DMS114 treated with DMSO at 0.1 percent for 48 hours (cell line): Measurements from ENCODE around the gene SCNN1G.
"Not testable (repeated sequence)": the region's sequence is repeated elsewhere in the genome, so short reads cannot be mapped to it uniquely, and the experiment has no call there.

ENCODE experiments used
- DNase-seq: peaks from one replicate; lab custom pipeline; 2025; ENCODE audit not compliant: unreplicated experiment; lab: John Stamatoyannopoulos, UW

Gene SCNN1G, protein sequence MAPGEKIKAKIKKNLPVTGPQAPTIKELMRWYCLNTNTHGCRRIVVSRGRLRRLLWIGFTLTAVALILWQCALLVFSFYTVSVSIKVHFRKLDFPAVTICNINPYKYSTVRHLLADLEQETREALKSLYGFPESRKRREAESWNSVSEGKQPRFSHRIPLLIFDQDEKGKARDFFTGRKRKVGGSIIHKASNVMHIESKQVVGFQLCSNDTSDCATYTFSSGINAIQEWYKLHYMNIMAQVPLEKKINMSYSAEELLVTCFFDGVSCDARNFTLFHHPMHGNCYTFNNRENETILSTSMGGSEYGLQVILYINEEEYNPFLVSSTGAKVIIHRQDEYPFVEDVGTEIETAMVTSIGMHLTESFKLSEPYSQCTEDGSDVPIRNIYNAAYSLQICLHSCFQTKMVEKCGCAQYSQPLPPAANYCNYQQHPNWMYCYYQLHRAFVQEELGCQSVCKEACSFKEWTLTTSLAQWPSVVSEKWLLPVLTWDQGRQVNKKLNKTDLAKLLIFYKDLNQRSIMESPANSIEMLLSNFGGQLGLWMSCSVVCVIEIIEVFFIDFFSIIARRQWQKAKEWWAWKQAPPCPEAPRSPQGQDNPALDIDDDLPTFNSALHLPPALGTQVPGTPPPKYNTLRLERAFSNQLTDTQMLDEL

DNA sequence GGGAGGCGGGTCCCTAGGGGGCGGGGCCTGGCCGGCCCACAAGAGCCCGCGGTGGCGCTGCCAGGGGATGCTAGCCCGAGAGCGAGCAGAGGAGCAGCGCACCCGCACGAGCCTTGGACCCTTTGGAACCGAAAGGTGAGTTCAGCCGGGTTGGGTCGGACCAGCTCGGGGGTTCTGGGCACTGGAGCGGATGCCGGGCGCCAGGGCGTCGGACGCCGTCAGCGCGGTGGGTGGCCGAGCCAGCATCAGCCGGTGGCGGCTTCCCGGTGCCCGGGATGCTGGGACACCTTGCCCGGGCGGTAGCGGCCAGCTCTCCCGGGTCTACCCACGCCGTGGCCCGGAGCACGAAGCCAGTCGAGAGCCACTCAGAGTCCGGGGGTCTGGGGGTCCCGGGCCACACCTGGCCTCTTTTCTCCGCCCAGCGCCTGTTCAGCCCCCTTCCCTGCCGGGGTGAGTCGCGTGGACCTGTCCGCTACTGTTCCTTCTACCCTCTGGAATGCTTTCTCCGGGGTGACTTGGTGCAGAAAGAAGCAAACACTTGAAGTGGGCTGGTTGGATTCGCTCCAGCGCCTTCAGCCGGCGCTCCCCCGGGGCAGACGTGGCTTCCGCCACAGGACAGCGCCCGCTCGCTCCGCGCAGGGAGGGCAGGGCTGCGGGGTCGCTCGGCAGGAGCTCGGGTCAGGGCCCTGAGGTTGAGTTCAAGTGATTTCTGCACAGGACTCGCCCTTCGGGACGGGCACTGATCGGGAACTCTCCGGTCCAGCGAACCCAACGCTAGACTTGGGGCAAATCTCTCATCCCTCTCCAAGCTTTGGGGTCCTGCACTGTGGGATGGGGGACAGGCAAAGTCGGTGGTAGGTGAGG lies at the start of gene SCNN1G:
SCNN1G (plus strand) TSS at position 67 of the 864 bp plus-strand sequence. CDS start 3,527 bp downstream, outside the sequence.
- DNase-seq: no peak

DNA sequence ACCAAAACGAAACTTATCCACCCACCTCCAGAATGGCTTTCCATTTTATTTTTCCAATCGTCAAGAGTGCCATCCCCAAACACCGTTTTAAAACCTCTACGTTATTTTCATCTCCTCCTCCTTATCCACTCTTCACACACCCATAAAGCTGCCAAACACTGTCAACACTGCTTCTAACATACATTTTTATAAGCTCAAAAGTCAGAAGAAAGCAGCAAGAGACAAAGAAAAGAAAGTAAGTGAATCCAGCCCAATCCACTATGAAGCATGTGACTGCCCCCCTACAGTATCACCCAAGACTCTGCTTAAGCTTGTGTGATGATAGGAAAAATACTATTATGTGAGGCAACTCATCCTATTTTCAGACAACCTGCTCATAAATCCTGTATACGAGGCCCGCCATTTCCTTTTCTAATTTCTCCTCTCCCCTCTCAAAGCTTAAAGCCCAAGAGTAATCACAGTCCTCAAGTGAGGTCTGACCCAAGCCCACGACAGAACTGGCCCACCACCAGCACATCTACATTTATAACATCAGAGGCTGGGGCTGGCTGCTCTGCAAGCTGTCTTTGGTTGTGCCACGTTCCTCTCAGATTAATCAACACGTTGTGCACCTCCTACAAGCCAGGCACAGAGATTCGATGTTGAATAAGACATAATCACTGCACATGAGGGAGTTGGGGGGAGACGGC lies 49.6 kb upstream of the SCNN1G start:
- DNase-seq: no peak

DNA sequence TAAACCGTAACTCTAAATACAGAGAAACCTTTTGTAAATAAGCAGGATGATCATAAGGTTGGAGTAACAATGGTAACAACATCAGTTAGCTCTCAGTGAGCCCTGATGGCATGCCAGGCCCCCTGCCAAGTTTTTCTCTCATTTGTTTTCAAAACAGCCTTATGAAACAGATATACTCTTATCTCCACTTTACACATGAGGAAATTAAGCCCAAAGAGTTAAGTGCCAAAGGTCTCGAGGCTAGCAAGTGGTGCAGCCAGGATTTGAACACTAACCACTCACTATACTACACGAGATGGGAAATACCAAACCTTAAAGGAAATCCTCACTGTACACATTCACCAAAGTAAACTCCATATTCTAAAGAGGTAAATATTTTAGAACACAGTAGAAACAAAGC lies 48.3 kb upstream of the SCNN1G start:
- no peak for DNase-seq

DNA sequence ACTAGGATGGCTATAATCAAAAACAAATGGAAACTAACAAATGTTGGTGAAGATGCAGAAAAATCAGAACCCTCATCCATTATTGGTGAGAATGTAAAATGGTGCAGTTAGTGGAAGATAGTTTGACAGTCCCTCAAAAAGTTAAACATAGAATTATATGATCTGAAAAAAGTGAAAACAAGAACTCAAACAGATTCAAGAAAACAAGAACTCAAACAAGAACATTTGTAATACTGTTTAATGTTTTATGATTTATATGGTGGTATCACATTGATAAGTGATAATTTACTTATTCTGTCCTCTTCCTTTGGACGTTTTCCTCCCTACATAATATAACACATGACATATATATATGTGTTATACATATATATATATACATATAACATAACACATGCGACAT lies 45.3 kb upstream of the SCNN1G start:
- no peak for DNase-seq

DNA sequence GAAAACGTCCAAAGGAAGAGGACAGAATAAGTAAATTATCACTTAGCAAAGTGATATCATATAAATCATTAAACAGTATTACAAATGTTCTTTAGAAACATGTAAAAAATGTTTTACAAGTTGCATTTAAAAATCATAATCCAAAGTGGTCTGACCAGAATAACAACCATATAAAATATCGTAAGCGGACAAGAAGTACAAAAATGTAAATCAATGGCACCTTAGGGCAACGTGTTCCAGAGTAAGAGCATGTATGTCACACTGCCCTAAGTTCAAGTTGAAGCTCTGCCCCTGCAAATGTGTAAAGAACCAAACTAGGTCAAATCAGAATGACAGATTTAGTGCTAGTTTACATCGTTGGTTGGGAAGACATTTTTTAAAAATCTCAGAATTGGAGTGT lies 44.7 kb upstream of the SCNN1G start:
- DNase-seq: no peak

DNA sequence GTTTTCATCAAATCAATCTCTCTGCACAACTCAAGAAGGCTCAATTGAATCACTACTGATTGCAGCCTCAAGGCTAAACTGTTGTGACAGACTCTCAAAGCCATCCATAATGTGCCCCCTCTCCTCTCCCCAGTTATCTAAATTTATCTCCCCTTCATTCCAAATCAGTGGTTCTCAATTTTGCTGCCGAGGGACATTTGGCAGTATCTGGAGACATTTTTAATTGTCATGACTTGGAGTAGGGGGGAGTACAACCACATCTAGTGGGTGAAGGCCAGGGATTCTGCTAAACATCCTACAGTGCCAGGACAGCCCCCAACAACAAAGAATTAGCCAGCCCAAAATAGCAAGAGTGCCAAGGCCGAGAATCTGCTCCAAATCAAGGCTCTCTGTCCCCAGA lies 42.4 kb upstream of the SCNN1G start:
- DNase-seq: no peak

DNA sequence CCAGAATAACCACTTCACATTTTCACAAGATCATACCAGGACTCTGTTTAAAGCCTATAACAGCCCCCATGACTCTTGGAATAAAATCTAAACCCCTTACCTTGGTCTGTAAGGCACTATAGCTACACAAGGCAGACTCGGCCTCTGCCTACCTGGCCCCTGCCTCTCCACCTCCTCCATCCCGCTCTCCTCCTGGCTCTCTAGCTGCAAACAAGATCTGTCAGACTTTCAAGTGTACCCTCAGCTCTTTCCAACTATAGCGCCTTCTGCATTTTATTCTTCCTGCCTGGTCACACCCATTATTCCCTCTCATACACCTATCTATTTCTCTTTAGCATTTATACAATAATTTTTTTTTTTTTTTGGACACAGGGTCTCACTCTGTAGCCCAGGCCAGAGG lies 41.5 kb upstream of the SCNN1G start:
- no peak for DNase-seq

DNA sequence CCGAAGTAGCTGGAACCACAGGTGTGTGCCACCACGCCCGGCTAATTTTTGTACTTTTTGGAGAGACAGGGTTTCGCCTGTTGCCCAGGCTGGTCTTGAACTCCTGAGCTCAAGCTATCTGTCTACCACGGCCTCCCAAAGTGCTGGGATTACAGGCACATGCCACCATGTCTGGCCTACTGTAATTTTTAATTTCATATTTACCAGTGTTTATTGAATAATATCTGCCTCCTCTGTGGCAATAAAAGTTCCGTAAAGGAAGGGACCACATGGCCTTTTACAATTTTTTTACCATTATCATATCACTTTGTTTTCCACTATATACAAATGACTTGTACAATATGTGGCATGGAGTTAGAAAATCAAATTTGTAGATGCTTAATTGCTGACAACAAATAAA lies 41.0 kb upstream of the SCNN1G start:
- DNase-seq: no peak

DNA sequence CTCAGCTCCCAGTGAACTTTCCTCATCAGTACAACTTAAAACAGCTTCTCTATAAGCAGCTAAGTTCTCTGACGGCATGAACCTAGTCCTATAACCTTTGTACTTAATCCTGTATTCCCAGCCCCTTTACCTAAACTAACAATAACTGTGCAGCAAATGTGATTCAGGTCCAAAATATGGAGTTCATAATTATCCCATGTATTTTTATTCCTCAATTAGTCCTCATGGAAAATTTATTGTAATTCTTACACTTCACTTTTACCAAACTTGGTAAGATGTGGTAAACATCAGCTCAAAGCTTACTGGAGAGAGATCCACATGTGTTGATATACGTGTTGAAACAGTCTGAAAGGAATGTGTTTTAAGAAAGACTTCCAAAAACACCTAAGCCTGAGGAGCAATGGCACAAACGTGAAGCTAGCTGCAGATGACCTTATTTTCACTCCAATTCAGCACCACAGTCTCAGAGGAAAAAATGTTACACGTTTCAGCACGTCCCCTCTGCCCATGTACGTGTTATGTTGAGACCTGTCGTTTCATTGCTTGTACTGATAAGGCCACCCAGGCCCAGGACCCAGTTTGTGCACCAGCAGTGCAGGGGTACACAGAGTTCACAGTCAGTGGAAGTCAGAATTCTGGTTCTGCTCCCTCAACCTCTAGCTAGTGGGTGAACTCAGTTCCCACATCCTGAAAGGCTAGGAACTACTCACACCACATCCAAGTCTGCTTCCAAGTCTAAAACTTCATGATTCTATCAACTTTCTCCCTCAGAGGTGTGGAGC lies 40.4 kb upstream of the SCNN1G start:
- DNase-seq: no peak

DNA sequence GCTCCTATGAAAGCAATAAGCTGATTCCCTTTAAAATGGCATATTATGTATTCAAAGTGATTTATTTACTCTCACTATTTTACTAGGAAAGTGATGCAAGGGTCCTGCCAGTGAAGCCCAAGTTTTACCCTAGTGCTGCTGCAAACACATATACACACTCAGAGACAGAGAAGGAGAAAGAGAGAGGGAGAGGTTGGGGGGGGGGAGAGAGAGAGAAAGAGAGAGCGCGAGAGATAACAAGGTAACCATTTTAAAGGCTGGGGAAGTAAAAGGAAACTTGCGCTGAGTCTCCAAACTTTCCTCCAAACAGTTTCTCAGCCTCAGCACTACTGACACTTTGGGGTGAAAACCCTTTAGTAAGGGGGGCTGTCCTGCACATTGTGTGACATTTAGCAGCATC lies 39.2 kb upstream of the SCNN1G start:
- no peak for DNase-seq

DNA sequence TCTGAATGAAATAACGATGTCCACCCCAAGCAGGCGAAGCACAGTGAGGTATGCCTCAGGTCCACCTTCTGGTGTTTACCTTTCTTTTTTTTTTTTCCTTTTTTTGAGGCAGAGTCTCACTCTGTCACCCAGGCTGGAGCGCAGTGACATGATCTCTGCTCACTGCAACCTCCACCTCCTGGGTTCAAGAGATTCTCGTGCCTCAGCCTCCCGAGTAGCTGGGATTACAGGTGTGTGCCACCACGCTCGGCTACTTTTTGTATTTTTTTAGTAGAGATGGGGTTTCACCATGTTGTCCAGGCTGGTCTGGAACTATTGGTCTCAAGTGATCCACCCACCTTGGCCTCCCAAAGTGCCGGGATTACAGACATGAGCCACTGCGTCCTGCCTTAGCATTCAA lies 38.2 kb upstream of the SCNN1G start:
- not testable (repeated sequence) for DNase-seq

DNA sequence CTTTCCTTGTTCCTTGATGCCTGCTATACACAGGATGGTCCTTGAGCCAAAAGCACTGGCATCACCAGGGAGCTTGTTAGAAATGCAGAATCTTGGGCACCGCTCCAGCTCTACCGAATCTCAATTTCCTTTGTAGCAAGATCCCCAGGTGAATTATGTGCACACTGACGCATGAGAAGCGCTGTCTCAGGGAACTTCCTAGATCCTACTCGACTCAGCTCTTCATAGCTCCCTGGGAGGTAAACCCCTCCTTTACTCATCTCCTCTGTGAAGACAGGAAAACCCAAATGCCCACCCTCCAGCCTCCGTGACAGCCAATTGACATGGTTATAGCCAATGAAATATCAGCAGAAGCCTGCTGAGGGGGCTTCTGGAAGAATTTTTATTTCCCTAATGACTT lies 37.4 kb upstream of the SCNN1G start:
- DNase-seq: no peak

DNA sequence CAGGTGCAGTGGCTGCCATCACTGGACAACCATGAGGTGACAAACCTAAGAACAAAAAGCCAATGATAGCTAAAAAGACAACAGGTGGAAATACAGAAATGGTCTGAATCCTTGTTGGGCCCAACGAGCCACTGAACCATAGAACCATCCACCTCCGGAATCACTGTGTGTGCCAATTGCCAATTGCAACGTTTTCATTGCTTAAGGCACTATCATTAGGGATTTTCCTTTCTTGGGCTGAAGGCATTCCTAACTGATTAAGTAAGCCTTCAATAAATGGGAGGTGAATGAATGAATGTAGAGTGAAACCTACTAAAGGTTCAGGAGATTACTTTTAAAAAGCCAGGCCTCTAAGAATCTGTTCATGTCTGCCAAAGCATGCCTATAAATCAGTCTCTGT lies 36.9 kb upstream of the SCNN1G start:
- DNase-seq: no peak

DNA sequence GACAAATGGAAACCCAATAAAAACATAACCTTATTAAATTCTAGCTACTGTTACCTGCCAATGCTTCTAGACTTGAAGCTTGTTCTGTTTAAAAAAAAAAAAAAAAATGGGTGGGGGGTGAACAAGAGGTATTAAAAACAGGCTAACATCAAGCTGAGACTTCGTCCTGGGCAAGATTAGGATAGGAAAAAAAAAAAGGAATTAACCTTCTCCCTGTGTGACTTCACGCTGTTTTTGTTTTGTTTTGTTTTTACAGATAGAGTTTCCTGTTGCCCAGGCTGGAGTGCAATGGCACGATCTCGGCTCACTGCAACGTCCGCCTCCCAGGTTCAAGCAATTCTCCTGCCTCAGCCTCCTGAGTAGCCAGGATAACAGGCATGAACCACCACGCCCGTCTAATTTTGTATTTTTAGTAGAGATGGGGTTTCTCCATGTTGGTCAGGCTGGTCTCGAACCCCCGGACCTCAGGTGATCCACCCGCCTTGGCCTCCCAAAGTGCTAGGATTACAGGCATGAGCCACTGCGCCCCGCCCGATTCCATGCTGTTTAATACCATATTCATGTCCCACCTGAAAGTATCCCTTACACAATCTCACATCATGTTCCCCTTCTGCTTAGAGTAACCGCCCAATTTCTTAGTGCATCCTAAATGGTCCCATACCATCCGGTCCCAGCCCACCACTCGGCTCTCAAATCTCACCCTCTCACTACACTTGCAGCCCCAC lies 35.5 kb upstream of the SCNN1G start:
- DNase-seq: no peak

DNA sequence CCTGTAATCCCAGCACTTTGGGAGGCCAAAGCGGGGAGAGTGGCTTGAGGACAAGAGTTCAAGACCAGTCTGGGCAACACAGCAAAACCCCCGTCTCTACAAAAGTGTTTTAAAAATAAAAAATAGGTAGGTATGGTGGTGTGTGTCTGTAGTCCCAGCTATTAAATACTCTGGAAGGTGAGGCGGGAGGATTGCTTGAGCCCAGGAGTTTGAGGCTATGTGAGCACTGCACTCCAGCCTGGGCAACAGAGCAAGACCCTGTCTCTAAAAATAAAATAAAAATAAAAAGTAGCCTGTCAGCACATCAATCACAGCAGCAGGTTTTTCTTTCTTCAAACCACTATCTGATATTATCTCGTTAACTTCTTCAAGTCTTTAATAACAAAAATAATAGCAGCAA lies 34.9 kb upstream of the SCNN1G start:
- no peak for DNase-seq

DNA sequence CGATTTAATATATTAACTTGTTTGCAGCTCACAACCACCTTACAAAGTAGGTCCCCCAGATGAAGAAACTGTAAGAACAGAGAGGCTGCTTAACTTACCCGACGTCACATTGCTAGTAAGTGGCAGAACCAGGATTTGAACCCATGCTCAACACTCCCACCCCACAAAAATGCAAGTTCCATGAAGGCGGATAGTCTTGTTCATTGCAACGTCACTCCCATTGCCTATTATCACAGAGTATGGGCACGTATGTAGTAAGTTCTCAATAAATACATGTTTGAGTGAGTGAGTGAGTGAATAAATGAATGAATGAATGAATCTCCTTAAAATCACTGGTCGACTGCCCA lies 34.4 kb upstream of the SCNN1G start:
- no peak for DNase-seq

DNA sequence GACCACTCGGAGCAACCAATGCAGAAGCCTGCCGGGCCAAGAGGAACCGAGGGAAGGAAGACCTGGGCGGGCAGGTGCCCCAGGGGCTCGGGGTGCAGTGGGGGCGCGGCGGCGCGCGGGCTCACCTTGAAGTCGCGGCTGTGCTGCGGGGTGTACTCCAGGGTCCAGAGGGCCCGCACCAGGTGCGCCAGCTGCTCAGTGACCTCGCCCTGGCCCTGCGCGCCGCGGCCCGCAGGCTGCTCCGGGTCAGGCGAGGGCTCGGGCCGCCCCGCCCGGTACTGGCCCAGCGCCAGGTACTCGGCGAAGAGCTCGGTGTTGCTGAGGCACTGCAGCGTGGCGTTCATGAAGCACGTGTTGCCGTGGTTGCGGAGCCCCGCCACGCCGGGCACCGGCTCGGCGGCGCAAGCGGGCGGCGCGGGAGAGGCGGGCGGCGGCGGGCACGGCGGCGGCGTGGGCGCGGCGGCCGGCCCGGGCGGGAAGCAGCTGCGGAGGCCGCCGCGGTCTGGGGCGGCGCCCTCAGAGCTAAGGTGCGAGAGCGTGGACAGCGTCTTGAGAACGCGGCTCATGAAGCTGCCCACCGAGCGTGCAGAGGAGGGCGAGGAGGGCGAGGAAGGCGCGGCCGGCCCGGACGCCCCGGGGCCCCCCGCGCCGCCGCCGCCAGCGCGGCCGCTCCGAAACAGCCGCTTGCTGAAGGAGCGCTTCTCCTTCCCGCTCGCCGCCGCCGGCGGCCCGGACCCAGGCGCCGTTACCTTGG lies 33.9 kb upstream of the SCNN1G start:
- DNase-seq: no peak

DNA sequence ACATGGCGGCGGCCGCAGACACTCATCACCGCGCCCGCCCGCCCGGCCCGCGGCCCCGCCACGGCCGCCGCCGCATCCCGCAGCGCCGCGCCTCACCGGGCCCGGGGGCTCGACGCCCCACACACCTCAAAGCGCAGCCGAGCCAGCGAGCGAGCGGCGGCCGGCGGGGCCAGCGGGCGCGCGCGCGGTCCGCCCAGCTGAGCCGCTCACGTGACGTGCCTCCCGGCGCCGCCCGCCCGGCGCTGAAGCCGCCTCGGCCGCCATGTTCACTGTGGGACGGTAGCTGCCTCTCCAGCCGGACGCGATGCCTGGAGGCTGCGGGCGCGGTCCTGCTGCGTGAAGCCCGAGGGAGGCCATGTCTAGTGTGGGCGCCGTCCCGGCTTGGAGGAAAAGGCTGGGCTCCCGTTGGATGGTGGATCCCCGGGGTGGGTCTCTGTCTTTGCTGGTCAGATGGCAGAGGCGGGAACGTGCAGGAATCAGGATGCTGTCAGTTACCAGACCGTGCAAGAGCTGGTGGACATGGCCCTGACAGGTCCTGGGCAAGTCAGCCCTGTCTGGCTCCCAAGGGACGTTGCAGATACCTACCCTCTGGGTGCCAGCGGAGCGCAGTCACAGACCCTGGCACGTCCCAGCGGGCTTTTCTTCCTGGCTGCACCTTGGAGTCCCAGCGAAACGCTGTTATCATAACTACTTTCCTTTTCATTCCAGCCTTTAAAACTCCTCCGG lies 33.1 kb upstream of the SCNN1G start, which contains the start of gene USP31:
USP31 (minus strand) TSS at position 186 of the 726 bp plus-strand sequence; CDS start at position 4, 182 bp downstream.
- peak; percentile 91 for DNase-seq
